AG04449 (cell line): ENCODE results near the gene HTRA1.

ENCODE experiments used
- CTCF ChIA-PET: fragments of 350-600 bp; formaldehyde crosslinking; extraction: SDS; loops from one replicate; lab custom pipeline; 2021; ENCODE audit warnings: antibody characterized with exemption; lab: Yijun Ruan, JAX
- POLR2A ChIA-PET: fragments of 400-600, 350-600 bp; formaldehyde crosslinking; extraction: SDS; loops from one replicate; lab custom pipeline; 2020; ENCODE audit warnings: antibody characterized with exemption, inconsistent platforms; lab: Yijun Ruan, JAX
- DNase-seq: peaks from one replicate; pipeline ENCODE4 v3.0.0-alpha.2; 2010; ENCODE audit warnings: low read depth, low spot score
- H3K4me3 ChIP-seq: 2 replicates; pipeline ENCODE4 v1.5.1; 2011; ENCODE audit warnings: low read depth, mild to moderate bottlenecking, control low read depth, low read length
- CTCF ChIP-seq: IDR thresholded peaks from one replicate; pipeline ENCODE4 v1.5.1; 2011; ENCODE audit warnings: mild to moderate bottlenecking, moderate library complexity, low read length, control low read depth, inconsistent platforms; ENCODE audit not compliant: insufficient read depth; ENCODE audit errors: missing control alignments

Gene HTRA1

GRCh38 chr10:122448600-122448999 is 12.8 kb upstream of the HTRA1 start:
- TF ChIP-seq CTCF = no peak
- DNase-seq = no peak
- no peak overlapping the region for H3K4me3 ChIP-seq
- ChIA-PET CTCF (interaction anchor here (1.0 to 3.0 kb wide), 2 partner anchors 14 to 118 kb away, joined by 5 to 16 read pairs; no protein-coding TSS in a partner anchor), POLR2A (no interaction called here)

GRCh38 chr10:122449153-122449552 is 12.2 kb upstream of the HTRA1 start:
- POLR2A ChIA-PET = interaction anchor here (1.0 kb wide), 1 partner anchor 46 kb away, joined by 3 read pairs; no protein-coding TSS in a partner anchor
- no peak for DNase-seq
- TF ChIP-seq CTCF = no peak
- CTCF ChIA-PET = interaction anchor here (1.0 to 2.4 kb wide), 5 partner anchors 10 to 181 kb away, joined by 3 to 15 read pairs (median 5); no protein-coding TSS in a partner anchor
- H3K4me3 ChIP-seq = no peak overlapping the region

- no peak for DNase-seq
- H3K4me3 ChIP-seq = no peak overlapping the region
- ChIA-PET POLR2A (interaction anchor here (1.0 kb wide), 1 partner anchor 45 kb away, joined by 3 read pairs; no protein-coding TSS in a partner anchor), CTCF (interaction anchor here (0.6 to 2.4 kb wide), 8 partner anchors 10 to 251 kb away, joined by 3 to 15 read pairs (median 4); partner anchors contain the start of gene HTRA1)
- TF ChIP-seq CTCF = no peak
Measured at GRCh38 chr10:122450353-122450990, 10.9 kb upstream of the HTRA1 start.

- H3K4me3 ChIP-seq = no peak overlapping the region
- TF ChIP-seq CTCF = no peak
- ChIA-PET POLR2A (no interaction called here), CTCF (interaction anchor here (1.0 to 3.6 kb wide), 5 partner anchors 19 to 160 kb away, joined by 3 to 26 read pairs (median 3); no protein-coding TSS in a partner anchor)
- no peak for DNase-seq
Measured at GRCh38 chr10:122454071-122454470, 7.3 kb upstream of the HTRA1 start.

- DNase-seq = no peak
- CTCF ChIA-PET = interaction anchor here (1.0 to 3.6 kb wide), 4 partner anchors 19 to 160 kb away, joined by 3 to 26 read pairs (median 6); no protein-coding TSS in a partner anchor
- TF ChIP-seq CTCF = no peak
- no peak within 1 kb of the TSS for H3K4me3 ChIP-seq
- POLR2A ChIA-PET = no interaction called here
Measured at GRCh38 chr10:122454603-122455080, 6.7 kb upstream of the HTRA1 start, which contains the start of gene ARMS2. Gene ARMS2 (plus strand): TSS chr10:122454653. CDS start chr10:122454728, 75 bp downstream.
